Spleen (tissue), 13 donors: Measurements from ENCODE around the gene NDUFC2. TPM values are rescaled to one million over a fixed set of nuclear protein-coding genes. Genes with fewer than 3 reads are reported as not detected.
A peak's percentile ranks its signal among the peaks of the same experiment; 100 is the strongest.

Experiments used
- DNase-seq: peaks from one replicate; pipeline ENCODE4 v3.0.0-alpha.2; 2020
- H3K27ac ChIP-seq, 8 donors: fragments of 200-600 bp; sonication (generic) in 7 of 8; 1 replicate in 4 of 8; 2 replicates in 4 of 8; pipeline versions ENCODE4 v1.5.0 to v1.8.0; 2016 to 2021; ENCODE audit warnings: inconsistent platforms in 4 of 8, mild to moderate bottlenecking in 4 of 8, moderate library complexity in 1 of 8
- H3K27me3 ChIP-seq, 7 donors: fragments of 200-600 bp; sonication (generic) in 6 of 7; replicated peaks in 1 of 7; 1 replicate in 4 of 7; 2 replicates in 3 of 7; pipeline versions ENCODE4 v1.5.0 to v1.8.0; 2016 to 2021; ENCODE audit warnings: inconsistent platforms in 3 of 7, mild to moderate bottlenecking in 1 of 7
- H3K36me3 ChIP-seq, 6 donors: fragments of 200-600 bp; sonication (generic) in 5 of 6; 1 replicate in 4 of 6; 2 replicates in 2 of 6; pipeline versions ENCODE4 v1.5.0 to v1.8.0; 2016 to 2021; ENCODE audit warnings: inconsistent platforms in 2 of 6
- H3K4me1 ChIP-seq, 6 donors: fragments of 200-600 bp; sonication (generic) in 5 of 6; 1 replicate in 3 of 6; 2 replicates in 3 of 6; pipeline versions ENCODE4 v1.5.0 to v1.8.0; 2016 to 2021; ENCODE audit warnings: inconsistent platforms in 3 of 6
- H3K4me3 ChIP-seq, 8 donors: fragments of 200-600 bp; sonication (generic) in 7 of 8; 1 replicate in 4 of 8; 2 replicates in 4 of 8; pipeline versions ENCODE4 v1.5.0 to v1.8.0; 2016 to 2021; ENCODE audit warnings: inconsistent platforms in 4 of 8, mild to moderate bottlenecking in 4 of 8, moderate library complexity in 2 of 8
- H3K9me3 ChIP-seq, 8 donors: fragments of 200-600 bp; sonication (generic) in 7 of 8; 1 replicate in 4 of 8; 2 replicates in 4 of 8; pipeline versions ENCODE4 v1.5.0 to v1.8.0; 2016 to 2021; ENCODE audit warnings: inconsistent platforms in 4 of 8
- CTCF ChIP-seq, 11 experiments: fragments of 200-600 bp in 7 of 11; fragments of 450-650 bp in 4 of 11; sonication (generic) in 4 of 11; IDR thresholded peaks in 8 of 11; conservative IDR thresholded peaks in 3 of 11; 1 replicate in 7 of 11; 2 replicates in 4 of 11; pipeline versions ENCODE4 v1.4.0 to v1.8.0; 2016 to 2021; ENCODE audit warnings: antibody characterized with exemption in 11 of 11, inconsistent platforms in 4 of 11, mild to moderate bottlenecking in 1 of 11
- POLR2A ChIP-seq, 3 donors: fragments of 450-650 bp; IDR thresholded peaks; one replicate each; pipeline ENCODE4 v1.5.1; 2017; ENCODE audit warnings: antibody characterized with exemption in 3 of 3, mild to moderate bottlenecking in 1 of 3
- POLR2AphosphoS5 ChIP-seq, 3 donors: sonication (generic); formaldehyde crosslinking; IDR thresholded peaks; one replicate each; pipeline ENCODE4 v1.5.1; 2017; ENCODE audit warnings: antibody characterized with exemption in 3 of 3
- WGBS, 5 donors: extraction: QIAGEN DNeasy Blood & Tissue Kit in 3 of 5; methylation state at CpG; one replicate each; pipeline versions ENCODE4 v1.1.5 to v1.1.7; 2013 to 2018; 5-methylcytosine and 5-hydroxymethylcytosine counted together
- intact Hi-C: fragments of 100-400 bp; cut with DNase I; formaldehyde crosslinking; loops from one replicate; pipeline ENCODE4 v1.15.0; 2023; ENCODE audit warnings: low total_unique reads
- long read RNA-seq, 2 donors: transcript quantifications; one replicate each; lab custom pipeline, GENCODE V29; 2026
- polyA plus RNA-seq, 3 donors: library from polyadenylated mRNA; stranded (reverse); fragments of 200-250 nt; gene quantifications; one replicate each; pipeline ENCODE4 v1.2.1, GENCODE V29; 2013
- total RNA-seq, 7 donors: library from RNA; depleted of rRNA in 3 of 7; stranded (reverse); fragments of >200 nt in 3 of 7; fragmentation: NEBNext Ultra II Directional in 4 of 7; extraction: Animal tissue kit (Norgen Biotek cat#: 25700) in 4 of 7; gene quantifications; one replicate each; pipeline versions ENCODE4 v1.1.0 to v1.2.1, GENCODE V29; 2016 to 2021
- donor health status: healthy with polysubstance abuse.
- donor health status: DM: no; HTN: no; CAD: no; lungs with moderate emphysema.
- donor health status: DM: no; HTN: no; CAD: no.
- donor health status: Bipolar disorder and iron deficiency.
- donor health status: healthy.
- donor health status: DM: no; HTN: no; CAD: no.
- donor health status: DM: yes; HTN: yes; CAD: no.

Gene NDUFC2
- total RNA-seq (100 to 1,000 TPM in 2 of 7 donors, 10 to 100 TPM in 5; 44.1 to 113 (median 94.7) TPM), polyA plus RNA-seq (100 to 1,000 TPM in 2 of 3 donors, 10 to 100 TPM in 1; 60.7 to 135 (median 100) TPM)
- long read RNA-seq, donor 1, transcript NDUFC2-201 (3 exons, 2,518 nt), result major isoform, 150 of 165 reads
- long read RNA-seq, donor 1, partial matches to known transcripts, result 12 of 165 reads
- long read RNA-seq, donor 1, other reads (novel, unspliced or antisense), result 0 of 165 reads
- long read RNA-seq, donor 2, transcript NDUFC2-201 (3 exons, 2,518 nt), result major isoform, 106 of 132 reads
- long read RNA-seq, donor 2, partial matches to known transcripts, result 25 of 132 reads
- long read RNA-seq, donor 2, other reads (novel, unspliced or antisense), result 0 of 132 reads

- peak; percentile 94 for DNase-seq
- Histone ChIP-seq H3K27ac (peak within 1 kb of the TSS; percentile 23 to 90 (median 86)), H3K27me3 (no peaks in the 10 kb centered on the region), H3K4me3 (peak within 1 kb of the TSS; percentile 67 to 98 (median 86)), H3K4me1 (peaks cover 20 to 62% (median 47%) of the 10 kb centered on the region in 6 donors), H3K9me3 (no peaks in the 10 kb centered on the region), H3K36me3 (peaks cover 0 to 8% (median 0%) of the 10 kb centered on the region in 6 donors)
- 0% methylated on average over 36 to 68 of the region's 68 CpGs for WGBS, 5 donors
- TF ChIP-seq POLR2A (IDR thresholded peaks at IDR 0.05), result no peak
- peak; percentile 90 to 94 (median 92) for TF ChIP-seq POLR2AphosphoS5 (IDR thresholded peaks at IDR 0.05)
- TF ChIP-seq CTCF (IDR thresholded peaks at IDR 0.05 in 8 of 11, conservative IDR thresholded peaks at IDR 0.05 in 3 of 11), result peak in 1 of 11 experiments; percentile 11
- intact Hi-C loops, result no loop called here
Observed at GRCh38 chr11:78079232-78080083, at the start of gene NDUFC2. Gene NDUFC2, minus strand, starts transcription at chr11:78079862. Its CDS starts 118 bp downstream, at chr11:78079744.

- Histone ChIP-seq H3K9me3 (no peaks in the 10 kb centered on the region), H3K27ac (no peak overlapping the region), H3K36me3 (peaks cover 0 to 24% (median 14%) of the 10 kb centered on the region in 6 donors), H3K27me3 (no peaks in the 10 kb centered on the region), H3K4me1 (no peaks in the 10 kb centered on the region), H3K4me3 (no peak overlapping the region)
- no peak for DNase-seq
- WGBS, 5 donors, result 96 to 100% (median 97%) methylated on average over 3 of the region's 3 CpGs
- intact Hi-C loops, result no loop called here
- TF ChIP-seq POLR2A (IDR thresholded peaks at IDR 0.05), result no peak
Observed at GRCh38 chr11:78127403-78127802, 47.7 kb upstream of the NDUFC2 start.

- H3K27me3 ChIP-seq, result no peaks in the 10 kb centered on the region
- 69 to 90% (median 85%) methylated on average over 6 of the region's 6 CpGs for WGBS, 5 donors
- H3K36me3 ChIP-seq, result peaks cover 3 to 99% (median 41%) of the 10 kb centered on the region in 6 donors
- H3K4me3 ChIP-seq, result no peak overlapping the region
- intact Hi-C loops, result no loop called here
- TF ChIP-seq POLR2A (IDR thresholded peaks at IDR 0.05) (no peak), CTCF (IDR thresholded peaks at IDR 0.05 in 8 of 11, conservative IDR thresholded peaks at IDR 0.05 in 3 of 11) (no peak), POLR2AphosphoS5 (IDR thresholded peaks at IDR 0.05) (no peak)
- no peak for DNase-seq
- H3K4me1 ChIP-seq, result no peaks in the 10 kb centered on the region
- H3K9me3 ChIP-seq, result no peaks in the 10 kb centered on the region
- no peak overlapping the region for H3K27ac ChIP-seq
Observed at GRCh38 chr11:78112582-78113275, 33.1 kb upstream of the NDUFC2 start.

- Histone ChIP-seq H3K27ac (no peak overlapping the region), H3K36me3 (peaks cover 3 to 98% (median 43%) of the 10 kb centered on the region in 6 donors), H3K4me3 (no peak overlapping the region), H3K9me3 (no peaks in the 10 kb centered on the region), H3K4me1 (no peaks in the 10 kb centered on the region), H3K27me3 (no peaks in the 10 kb centered on the region)
- no peak for TF ChIP-seq POLR2AphosphoS5 (IDR thresholded peaks at IDR 0.05)
- TF ChIP-seq CTCF (IDR thresholded peaks at IDR 0.05 in 8 of 11, conservative IDR thresholded peaks at IDR 0.05 in 3 of 11), result no peak
- no peak for TF ChIP-seq POLR2A (IDR thresholded peaks at IDR 0.05)
- DNase-seq, result no peak
- intact Hi-C loops, result no loop called here
- 81 to 98% (median 94%) methylated on average over 2 of the region's 2 CpGs for WGBS, 5 donors
Observed at GRCh38 chr11:78111298-78111697, 31.6 kb upstream of the NDUFC2 start.
